Keratinocyte (primary cell): ENCODE results near the gene LST1. TPM values are rescaled to one million over a fixed set of nuclear protein-coding genes. Genes with fewer than 3 reads are reported as not detected.

Source experiments
- DNase-seq: peaks from one replicate; pipeline ENCODE4 v3.0.0-alpha.2; 2011; ENCODE audit warnings: low read depth, missing footprints, low spot score
- FAIRE-seq: peaks from 2 replicates; lab custom pipeline; 2011; peaks lifted over from hg19 to GRCh38; lab: Jason Lieb, UNC
- H2AFZ ChIP-seq: 2 replicates; pipeline ENCODE4 v1.6.0; 2012; ENCODE audit warnings: low read length, control low read depth, inconsistent platforms; ENCODE audit not compliant: control insufficient read depth
- H3K27ac ChIP-seq: 2 replicates; pipeline ENCODE4 v1.5.1; 2011; ENCODE audit warnings: low read length; ENCODE audit not compliant: control insufficient read depth, insufficient read depth
- H3K27me3 ChIP-seq: 3 replicates; pipeline ENCODE4 v1.6.0; 2011; ENCODE audit warnings: low read length; ENCODE audit not compliant: control insufficient read depth, insufficient read depth; ENCODE audit errors: extremely low read depth
- H3K36me3 ChIP-seq, 2 experiments: 2 replicates in 1 of 2; 3 replicates in 1 of 2; pipeline ENCODE4 v1.5.1; 2011; ENCODE audit warnings: low read length in 2 of 2, mild to moderate bottlenecking in 1 of 2; ENCODE audit not compliant: control insufficient read depth in 2 of 2, insufficient read depth in 2 of 2; ENCODE audit errors: extremely low read depth in 1 of 2
- H3K4me1 ChIP-seq: 3 replicates; pipeline ENCODE4 v1.5.1; 2011; ENCODE audit warnings: low read length; ENCODE audit not compliant: control insufficient read depth, insufficient read depth; ENCODE audit errors: extremely low read depth
- H3K4me2 ChIP-seq: 3 replicates; pipeline ENCODE4 v1.6.0; 2011; ENCODE audit warnings: low read depth, low read length; ENCODE audit not compliant: control insufficient read depth, insufficient read depth; ENCODE audit errors: extremely low read depth
- H3K4me3 ChIP-seq, 3 experiments: fragments of 200-600 bp in 1 of 3; sonication (generic) in 1 of 3; 2 replicates in 2 of 3; 3 replicates in 1 of 3; pipeline ENCODE4 v1.5.1; 2011 to 2016; ENCODE audit warnings: low read length in 3 of 3, mild to moderate bottlenecking in 3 of 3, control low read depth in 2 of 3, inconsistent platforms in 1 of 3, low read depth in 1 of 3, mixed read lengths in 1 of 3, mixed run types in 1 of 3, moderate library complexity in 1 of 3; ENCODE audit not compliant: control insufficient read depth in 2 of 3, insufficient read depth in 2 of 3; ENCODE audit errors: extremely low read depth in 1 of 3
- H3K79me2 ChIP-seq: 2 replicates; pipeline ENCODE4 v1.6.0; 2012; ENCODE audit warnings: low read length; ENCODE audit not compliant: control insufficient read depth, insufficient read depth
- H3K9ac ChIP-seq: 3 replicates; pipeline ENCODE4 v1.6.0; 2011; ENCODE audit warnings: low read length; ENCODE audit not compliant: control insufficient read depth, insufficient read depth; ENCODE audit errors: extremely low read depth
- H3K9me1 ChIP-seq: 3 replicates; pipeline ENCODE4 v1.6.0; 2011; ENCODE audit warnings: low read length; ENCODE audit not compliant: control insufficient read depth, insufficient read depth; ENCODE audit errors: extremely low read depth
- H3K9me3 ChIP-seq: 2 replicates; pipeline ENCODE4 v1.5.1; 2012; ENCODE audit warnings: low read depth, low read length; ENCODE audit not compliant: control insufficient read depth
- H4K20me1 ChIP-seq: 3 replicates; pipeline ENCODE4 v1.6.0; 2011; ENCODE audit warnings: low read length; ENCODE audit not compliant: control insufficient read depth, insufficient read depth; ENCODE audit errors: extremely low read depth
- EZH2 ChIP-seq: IDR thresholded peaks from one replicate; pipeline ENCODE4 v1.6.1; 2012; ENCODE audit warnings: inconsistent platforms, mild to moderate bottlenecking, low read length, moderate library complexity
- dilution Hi-C: fragments of 300-500 bp; cut with MboI; formaldehyde crosslinking; loops from one replicate; pipeline ENCODE4 v1.7.0; 2020; ENCODE audit warnings: low sequenced_read_pairs; ENCODE audit not compliant: extremely low pct_ligation_motif_present
- polyA plus RNA-seq, 5 experiments: library from polyadenylated mRNA; depleted of rRNA in 3 of 5; stranded (reverse) in 3 of 5; stranded (forward) in 1 of 5; unstranded in 1 of 5; fragments of >200 nt; gene quantifications; 1 replicate in 1 of 5; 2 replicates in 3 of 5; 3 replicates in 1 of 5; pipeline versions ENCODE4 v1.2.1 to v1.2.3, GENCODE V29; 2011 to 2012; ENCODE audit warnings: missing spikeins in 2 of 5, low read depth in 1 of 5, low replicate concordance in 1 of 5
- TF ChIP-seq, protein P1 (sequence below), 3 experiments: IDR thresholded peaks in 1 of 3; conservative IDR thresholded peaks in 1 of 3; optimal IDR thresholded peaks in 1 of 3; 2 replicates in 2 of 3; 3 replicates in 1 of 3; pipeline versions ENCODE3 to v1.5.1; 2011; ENCODE audit warnings: low read length in 3 of 3, mild to moderate bottlenecking in 3 of 3, moderate library complexity in 2 of 3, control low read depth in 1 of 3, inconsistent platforms in 1 of 3; ENCODE audit not compliant: insufficient read depth in 2 of 3; ENCODE audit errors: extremely low read depth in 1 of 3

LST1 gene
- polyA plus RNA-seq, 1 donor (not counting 4 experiments of a cell fraction or from before 2014, with no cell fraction given) = not detected

DNA sequence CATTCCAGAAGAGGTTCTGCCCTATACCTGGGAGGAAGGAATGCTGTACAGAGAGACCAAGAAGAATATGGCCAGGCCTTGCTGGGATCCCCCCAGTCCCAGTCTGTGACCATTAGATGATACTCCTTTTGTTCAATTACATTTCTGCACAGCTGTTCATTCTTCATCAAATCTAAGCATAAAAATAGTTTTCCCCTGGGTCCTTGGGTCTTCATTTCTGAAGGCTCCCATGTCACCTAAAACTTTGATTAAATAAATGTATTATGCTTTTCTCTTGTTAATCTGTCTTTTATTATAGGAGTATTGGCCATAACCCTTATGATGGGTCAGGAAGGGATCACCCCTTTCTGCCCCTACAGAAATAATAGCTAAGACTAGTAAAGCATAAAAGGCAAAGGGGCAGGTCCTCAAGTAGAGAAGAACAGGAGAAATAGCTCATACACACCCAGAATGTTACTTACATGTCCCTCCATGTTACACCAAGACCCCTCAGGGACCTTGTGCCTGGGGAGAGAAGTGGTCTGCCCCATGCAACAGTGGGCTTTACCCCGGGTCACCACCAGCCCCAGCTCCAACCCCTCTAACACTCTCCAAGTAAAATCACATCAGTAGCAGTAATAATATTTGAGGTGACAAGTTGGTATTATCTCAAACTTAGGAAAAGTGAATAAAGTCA lies 16.1 kb upstream of the LST1 start:
- Histone ChIP-seq H3K9me3 (no peaks in the 10 kb centered on the region), H3K79me2 (no peaks in the 10 kb centered on the region), H3K9ac (no peak overlapping the region), H3K36me3 (no peaks in the 10 kb centered on the region), H4K20me1 (no peaks in the 10 kb centered on the region), H3K27ac (no peak overlapping the region), H3K27me3 (no peaks in the 10 kb centered on the region), H3K9me1 (no peaks in the 10 kb centered on the region), H2AFZ (no peak overlapping the region), H3K4me2 (no peak overlapping the region), H3K4me3 (no peak overlapping the region), H3K4me1 (peaks cover under 1% of the 10 kb centered on the region)
- dilution Hi-C loops = no loop called here
- DNase-seq (no peak), FAIRE-seq (no peak)
- TF ChIP-seq, protein P1, sequence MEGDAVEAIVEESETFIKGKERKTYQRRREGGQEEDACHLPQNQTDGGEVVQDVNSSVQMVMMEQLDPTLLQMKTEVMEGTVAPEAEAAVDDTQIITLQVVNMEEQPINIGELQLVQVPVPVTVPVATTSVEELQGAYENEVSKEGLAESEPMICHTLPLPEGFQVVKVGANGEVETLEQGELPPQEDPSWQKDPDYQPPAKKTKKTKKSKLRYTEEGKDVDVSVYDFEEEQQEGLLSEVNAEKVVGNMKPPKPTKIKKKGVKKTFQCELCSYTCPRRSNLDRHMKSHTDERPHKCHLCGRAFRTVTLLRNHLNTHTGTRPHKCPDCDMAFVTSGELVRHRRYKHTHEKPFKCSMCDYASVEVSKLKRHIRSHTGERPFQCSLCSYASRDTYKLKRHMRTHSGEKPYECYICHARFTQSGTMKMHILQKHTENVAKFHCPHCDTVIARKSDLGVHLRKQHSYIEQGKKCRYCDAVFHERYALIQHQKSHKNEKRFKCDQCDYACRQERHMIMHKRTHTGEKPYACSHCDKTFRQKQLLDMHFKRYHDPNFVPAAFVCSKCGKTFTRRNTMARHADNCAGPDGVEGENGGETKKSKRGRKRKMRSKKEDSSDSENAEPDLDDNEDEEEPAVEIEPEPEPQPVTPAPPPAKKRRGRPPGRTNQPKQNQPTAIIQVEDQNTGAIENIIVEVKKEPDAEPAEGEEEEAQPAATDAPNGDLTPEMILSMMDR (optimal IDR thresholded peaks at IDR 0.05 in 1 of 3, IDR thresholded peaks at IDR 0.05 in 1 of 3, conservative IDR thresholded peaks at IDR 0.05 in 1 of 3; ENCODE audit: extremely low read depth in 1 of 3, insufficient read depth in 2 of 3, low read length in 3 of 3) = no peak
- TF ChIP-seq EZH2 = no peak

DNA sequence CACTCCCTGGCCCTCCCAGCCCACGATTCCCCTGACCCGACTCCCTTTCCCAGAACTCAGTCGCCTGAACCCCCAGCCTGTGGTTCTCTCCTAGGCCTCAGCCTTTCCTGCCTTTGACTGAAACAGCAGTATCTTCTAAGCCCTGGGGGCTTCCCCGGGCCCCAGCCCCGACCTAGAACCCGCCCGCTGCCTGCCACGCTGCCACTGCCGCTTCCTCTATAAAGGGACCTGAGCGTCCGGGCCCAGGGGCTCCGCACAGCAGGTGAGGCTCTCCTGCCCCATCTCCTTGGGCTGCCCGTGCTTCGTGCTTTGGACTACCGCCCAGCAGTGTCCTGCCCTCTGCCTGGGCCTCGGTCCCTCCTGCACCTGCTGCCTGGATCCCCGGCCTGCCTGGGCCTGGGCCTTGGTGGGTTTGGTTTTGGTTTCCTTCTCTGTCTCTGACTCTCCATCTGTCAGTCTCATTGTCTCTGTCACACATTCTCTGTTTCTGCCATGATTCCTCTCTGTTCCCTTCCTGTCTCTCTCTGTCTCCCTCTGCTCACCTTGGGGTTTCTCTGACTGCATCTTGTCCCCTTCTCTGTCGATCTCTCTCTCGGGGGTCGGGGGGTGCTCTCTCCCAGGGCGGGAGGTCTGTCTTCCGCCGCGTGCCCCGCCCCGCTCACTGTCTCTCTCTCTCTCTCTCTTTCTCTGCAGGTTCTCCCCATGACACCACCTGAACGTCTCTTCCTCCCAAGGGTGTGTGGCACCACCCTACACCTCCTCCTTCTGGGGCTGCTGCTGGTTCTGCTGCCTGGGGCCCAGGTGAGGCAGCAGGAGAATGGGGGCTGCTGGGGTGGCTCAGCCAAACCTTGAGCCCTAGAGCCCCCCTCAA lies 13.8 kb upstream of the LST1 start, which contains the start of gene LTA:
Gene LTA (plus strand): TSS at position 249 of the 871 bp plus-strand sequence. CDS start 454 bp downstream, at position 703.
- Histone ChIP-seq H3K4me1 (peaks cover 8% of the 10 kb centered on the region), H2AFZ (no peak within 1 kb of the TSS), H3K27me3 (no peaks in the 10 kb centered on the region), H3K9ac (no peak within 1 kb of the TSS), H3K4me3 (no peak within 1 kb of the TSS), H3K9me3 (no peaks in the 10 kb centered on the region), H3K27ac (no peak within 1 kb of the TSS), H3K36me3 (no peaks in the 10 kb centered on the region), H4K20me1 (no peaks in the 10 kb centered on the region), H3K9me1 (no peaks in the 10 kb centered on the region), H3K79me2 (no peaks in the 10 kb centered on the region), H3K4me2 (no peak within 1 kb of the TSS)
- dilution Hi-C loops = no loop called here
- FAIRE-seq (no peak), DNase-seq (no peak)
- no peak for TF ChIP-seq EZH2
- TF ChIP-seq, protein P1 (optimal IDR thresholded peaks at IDR 0.05 in 1 of 3, IDR thresholded peaks at IDR 0.05 in 1 of 3, conservative IDR thresholded peaks at IDR 0.05 in 1 of 3; ENCODE audit: extremely low read depth in 1 of 3, insufficient read depth in 2 of 3, low read length in 3 of 3) = no peak
